Ramos (cell line): ENCODE data around the gene AGO1.
"Not testable (repeated sequence)": the region's sequence is repeated elsewhere in the genome, so short reads cannot be mapped to it uniquely, and the experiment has no call there.

Experiments
- in situ Hi-C: fragments of 300-500 bp; cut with MboI; formaldehyde crosslinking; loops from one replicate; pipeline ENCODE4 v1.14.3; 2022; ENCODE audit warnings: low sequenced_read_pairs; ENCODE audit not compliant: unreplicated experiment

Gene AGO1

GRCh38 chr1:35866991-35867390, 16.0 kb upstream of the AGO1 start:
- in situ Hi-C loops = no loop called here

DNA sequence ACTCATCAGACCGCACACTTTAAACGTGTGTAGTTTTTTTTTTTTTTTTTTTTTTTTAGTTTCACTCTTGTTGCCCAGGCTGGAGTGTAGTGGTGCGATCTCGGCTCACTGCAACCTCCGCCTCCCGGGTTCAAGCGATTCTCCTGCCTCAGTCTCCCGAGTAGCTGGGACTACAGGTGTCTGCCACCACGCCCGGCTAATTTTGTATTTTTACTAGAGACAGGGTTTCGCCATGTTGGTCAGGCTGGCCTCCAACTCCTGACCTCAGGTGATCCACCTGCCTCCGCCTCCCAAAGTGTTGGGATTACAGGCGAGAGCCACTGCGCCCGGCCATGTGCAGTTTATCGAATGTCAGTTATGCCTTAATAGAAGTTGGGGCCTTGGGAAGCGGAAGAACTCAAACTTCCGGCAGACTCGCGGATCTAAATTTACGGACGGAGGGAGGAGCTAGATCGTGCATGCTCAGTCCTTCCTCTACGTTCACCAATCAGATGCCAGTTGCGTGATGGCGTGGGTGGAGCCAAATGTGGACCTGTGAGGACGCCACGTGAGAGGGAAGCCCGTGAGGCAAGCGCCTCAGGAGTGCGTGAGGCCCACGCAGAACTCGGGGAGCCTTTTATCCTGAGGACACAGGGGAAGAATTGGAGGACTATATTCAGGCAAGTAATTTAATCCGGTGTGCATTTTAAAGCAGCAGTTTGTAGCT, 13.6 kb upstream of the AGO1 start:
- in situ Hi-C loops = not testable (repeated sequence)

DNA sequence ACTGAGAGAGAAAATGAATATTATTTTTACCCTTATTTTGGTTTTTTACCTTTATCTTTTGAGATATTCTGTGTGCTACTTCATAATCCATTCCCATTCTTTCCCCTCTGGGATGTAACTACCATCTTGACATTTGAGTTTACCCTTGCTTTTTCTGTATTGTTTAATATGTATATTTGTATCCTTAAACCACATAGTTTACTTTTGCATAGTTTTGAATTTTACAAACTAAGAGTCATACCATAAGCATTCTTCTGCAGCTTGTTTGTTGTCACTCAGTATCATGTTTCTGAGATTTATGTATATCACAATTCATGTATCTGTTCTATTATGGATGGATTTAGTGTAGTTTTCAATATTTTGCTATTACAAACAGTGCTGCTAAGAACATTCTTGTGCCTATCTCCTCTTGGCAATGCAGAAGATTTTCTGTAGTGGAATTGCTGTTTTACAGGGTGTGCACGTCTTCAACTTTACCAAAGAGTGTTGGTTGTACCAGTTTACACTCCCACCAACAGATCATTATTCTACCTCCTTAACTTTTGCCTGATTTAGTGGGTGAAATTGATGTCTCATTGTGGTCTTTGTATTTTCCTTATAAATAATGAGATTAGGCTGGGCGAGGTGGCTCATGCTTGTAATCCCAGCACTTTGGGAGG, 12.2 kb upstream of the AGO1 start:
- in situ Hi-C loops = no loop called here

- in situ Hi-C loops = no loop called here
Observed at GRCh38 chr1:35873243-35873750, 9.7 kb upstream of the AGO1 start.

- in situ Hi-C loops = not testable (repeated sequence)
Observed at GRCh38 chr1:35874115-35874514, 8.9 kb upstream of the AGO1 start.

GRCh38 chr1:35876988-35877387, 6.0 kb upstream of the AGO1 start:
- in situ Hi-C loops = no loop called here

GRCh38 chr1:35881850-35882273, 1.1 kb upstream of the AGO1 start:
- in situ Hi-C loops = no loop called here

DNA sequence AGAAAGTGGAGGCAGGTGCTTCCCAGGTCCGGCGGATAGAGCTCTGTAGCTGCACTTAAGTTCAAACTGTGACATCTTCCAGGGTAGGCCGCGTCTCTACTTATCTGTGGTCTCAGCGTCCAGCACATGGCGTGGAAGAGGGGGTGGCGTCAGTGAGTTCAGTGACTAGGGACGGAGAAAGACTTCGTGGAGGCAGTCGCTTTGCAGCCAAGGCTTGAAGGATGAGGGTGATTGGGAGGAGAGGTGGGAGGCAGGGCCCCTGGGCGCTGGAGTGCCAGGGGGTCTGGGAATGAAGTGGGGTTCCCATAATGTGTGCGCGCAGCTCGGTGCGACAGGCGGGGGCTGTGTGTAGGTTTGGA, 444 bp upstream of the AGO1 start:
- in situ Hi-C loops = no loop called here

DNA sequence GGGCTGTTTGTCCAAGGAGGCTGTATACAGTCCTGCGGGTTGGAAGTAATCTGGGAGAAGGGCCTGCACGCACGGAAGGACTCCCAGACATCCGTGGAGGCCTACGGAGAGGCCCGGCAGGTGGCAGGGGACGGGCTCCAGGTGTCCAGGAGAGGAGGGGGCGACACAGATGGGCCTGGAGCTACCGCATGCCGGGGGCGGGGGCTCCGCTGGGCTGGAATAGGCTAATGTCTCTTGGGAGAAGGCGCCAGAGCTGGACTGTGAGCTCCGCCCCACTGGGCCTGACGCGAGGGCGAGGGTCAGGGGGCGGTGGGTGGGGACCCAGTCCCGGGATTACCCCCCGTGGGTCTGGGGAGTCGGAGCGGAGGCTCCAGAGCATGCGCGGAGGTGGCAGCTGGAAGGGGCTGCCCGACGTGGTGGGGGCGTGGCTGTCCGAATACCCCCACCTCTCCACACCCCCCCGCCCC, 659 bp downstream of the AGO1 start:
- in situ Hi-C loops = no loop called here

- in situ Hi-C loops = no loop called here
Observed at GRCh38 chr1:35884934-35885333, 1.9 kb downstream of the AGO1 start.

DNA sequence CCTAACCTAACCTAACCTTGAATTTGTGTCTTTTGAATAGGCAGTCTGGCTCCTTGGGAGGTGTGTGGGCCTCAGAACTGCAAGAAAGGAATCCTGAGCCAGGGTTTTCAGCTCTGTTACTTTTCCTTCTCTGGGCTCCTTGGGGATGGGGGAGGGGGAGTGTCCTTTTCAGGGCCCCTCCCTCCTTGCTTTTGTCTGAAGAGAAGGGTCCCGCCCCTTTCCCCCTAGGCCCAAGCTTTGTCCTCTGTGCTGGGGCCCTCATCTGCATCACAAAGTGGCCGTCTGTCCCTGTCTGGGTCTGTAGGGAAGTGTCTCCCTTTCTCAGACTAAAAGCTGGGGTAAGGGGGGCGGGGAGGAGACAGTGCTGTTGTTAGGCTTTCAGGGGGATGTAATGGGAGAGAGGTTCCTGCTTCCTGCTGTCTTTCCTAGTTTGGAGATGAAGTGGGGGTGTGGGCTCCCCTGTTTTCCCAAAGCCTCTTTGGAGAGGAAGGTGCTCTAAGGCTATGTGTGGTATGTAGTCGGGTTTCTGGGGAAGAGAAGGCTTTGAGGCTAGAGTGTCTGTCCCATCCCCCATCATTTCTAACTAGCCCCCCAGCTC, 3.1 kb downstream of the AGO1 start:
- in situ Hi-C loops = no loop called here

- in situ Hi-C loops = no loop called here
Observed at GRCh38 chr1:35886577-35887431, 3.8 kb downstream of the AGO1 start.

DNA sequence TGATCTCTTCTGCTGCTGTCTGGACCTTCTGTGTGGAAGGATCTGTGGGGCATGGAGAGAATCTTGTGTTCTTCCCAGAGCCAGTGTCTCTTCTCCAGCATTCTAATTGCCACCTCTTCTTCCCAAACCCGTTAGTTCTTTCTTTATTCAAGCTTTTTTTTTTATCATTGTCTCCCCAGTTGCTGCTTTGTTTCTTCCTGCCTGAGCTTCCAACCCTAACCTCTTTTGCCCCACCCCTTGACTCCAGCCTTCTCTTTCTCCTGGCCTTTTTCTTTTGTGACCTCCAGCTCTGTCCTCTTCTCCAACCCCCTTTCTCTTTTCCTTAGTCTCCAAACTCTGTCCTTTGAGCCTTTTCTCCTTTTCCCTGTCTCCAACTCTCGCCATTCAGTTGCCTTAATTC, 4.5 kb downstream of the AGO1 start:
- in situ Hi-C loops = no loop called here

GRCh38 chr1:35888255-35888654, 5.2 kb downstream of the AGO1 start:
- in situ Hi-C loops = no loop called here

- in situ Hi-C loops = not testable (repeated sequence)
Observed at GRCh38 chr1:35888981-35889380, 6.0 kb downstream of the AGO1 start.

DNA sequence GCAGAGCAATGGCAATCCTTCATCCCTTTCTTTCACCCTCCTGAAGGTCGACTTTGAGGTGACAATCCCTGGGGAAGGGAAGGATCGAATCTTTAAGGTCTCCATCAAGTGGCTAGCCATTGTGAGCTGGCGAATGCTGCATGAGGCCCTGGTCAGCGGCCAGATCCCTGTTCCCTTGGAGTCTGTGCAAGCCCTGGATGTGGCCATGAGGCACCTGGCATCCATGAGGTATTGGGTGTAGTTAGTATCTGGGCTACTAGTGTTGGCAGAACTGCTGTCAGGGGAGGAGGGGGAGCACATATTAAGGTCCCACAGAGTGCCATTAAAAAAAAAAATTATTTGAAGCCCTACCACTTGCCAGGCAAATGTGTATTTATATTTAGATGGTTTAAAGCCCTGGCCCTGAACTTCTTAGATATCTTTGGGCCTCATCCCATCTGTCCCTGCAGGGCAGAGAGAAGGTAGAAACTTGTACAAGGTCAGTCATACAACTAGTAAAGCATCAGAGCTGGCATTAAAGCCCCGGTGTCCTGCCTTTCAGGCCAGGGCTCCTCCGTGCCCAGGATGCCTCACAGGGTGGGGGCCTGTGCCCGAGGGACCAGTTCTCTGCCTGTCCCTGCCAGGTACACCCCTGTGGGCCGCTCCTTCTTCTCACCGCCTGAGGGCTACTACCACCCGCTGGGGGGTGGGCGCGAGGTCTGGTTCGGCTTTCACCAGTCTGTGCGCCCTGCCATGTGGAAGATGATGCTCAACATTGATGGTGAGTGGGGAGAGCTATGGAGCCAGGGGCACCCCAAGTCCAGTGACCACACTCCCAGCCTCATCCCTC, 10.3 kb downstream of the AGO1 start:
- in situ Hi-C loops = no loop called here

DNA sequence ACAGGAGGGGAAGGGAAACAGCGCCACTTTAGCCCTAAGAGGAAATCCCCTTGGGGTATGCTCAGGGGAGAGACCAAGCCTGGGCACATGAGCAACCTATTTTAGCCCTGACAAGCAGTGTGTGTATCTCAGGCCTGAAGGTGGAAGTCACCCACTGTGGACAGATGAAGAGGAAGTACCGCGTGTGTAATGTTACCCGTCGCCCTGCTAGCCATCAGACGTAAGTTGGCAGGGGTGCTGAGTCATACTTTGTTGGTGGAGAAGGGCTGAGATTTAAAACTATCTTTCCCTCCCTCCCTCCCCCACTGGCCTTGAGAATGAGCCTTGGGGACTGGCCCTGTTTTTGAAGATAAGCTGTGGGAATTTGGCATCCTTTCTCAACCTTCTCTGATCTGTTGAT, 11.2 kb downstream of the AGO1 start:
- in situ Hi-C loops = no loop called here

- in situ Hi-C loops = no loop called here
Observed at GRCh38 chr1:35894656-35895055, 11.6 kb downstream of the AGO1 start.

GRCh38 chr1:35899941-35900340, 16.9 kb downstream of the AGO1 start:
- in situ Hi-C loops = no loop called here

DNA sequence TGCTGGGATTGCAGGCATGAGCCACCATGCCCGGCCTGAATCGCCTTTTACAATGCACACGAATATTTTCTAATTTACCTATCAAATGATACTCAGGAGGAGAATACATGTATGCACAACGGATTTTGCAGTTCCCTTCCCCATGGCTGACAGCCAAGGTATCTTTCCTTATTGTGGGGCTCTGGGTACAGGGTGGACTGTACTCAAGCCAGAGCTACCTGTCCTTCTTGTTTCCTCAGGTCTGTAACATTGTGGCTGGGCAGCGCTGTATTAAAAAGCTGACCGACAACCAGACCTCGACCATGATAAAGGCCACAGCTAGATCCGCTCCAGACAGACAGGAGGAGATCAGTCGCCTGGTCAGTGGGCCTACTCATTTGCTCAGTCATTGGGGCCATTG, 18.2 kb downstream of the AGO1 start:
- in situ Hi-C loops = no loop called here
